ENCODE results near the gene USO1. TPM values are rescaled to one million over a fixed set of nuclear protein-coding genes. Genes with fewer than 3 reads are reported as not detected.

The USO1 gene
- total RNA-seq, 2 donors from 2014 or later = 57.6 to 89.7 TPM

GRCh38 chr4:75742451-75742850, 18.1 kb downstream of the USO1 start:
- intact Hi-C loops (cut with DNase I) = no loop called here
- ATAC-seq (no peak), DNase-seq (no peak)

GRCh38 chr4:75745161-75745560, 20.8 kb downstream of the USO1 start:
- H3K27ac ChIP-seq = no peak overlapping the region
- H3K4me3 ChIP-seq = no peak overlapping the region
- intact Hi-C loops (cut with DNase I) = no loop called here
- H3K36me3 ChIP-seq (replicated peaks in 1 of 2; ENCODE audit: insufficient read depth in 1 of 2, low read depth in 2 of 2) = no peaks in the 10 kb centered on the region
- H3K9me3 ChIP-seq = no peaks in the 10 kb centered on the region
- 55 to 80% methylated on average over 2 of the region's 2 CpGs for WGBS, 2 donors
- no peaks in the 10 kb centered on the region for H3K27me3 ChIP-seq
- peaks cover 16% of the 10 kb centered on the region for H3K4me1 ChIP-seq
- TF ChIP-seq CTCF (IDR thresholded peaks at IDR 0.05) (no peak), POLR2A (IDR thresholded peaks at IDR 0.05) (no peak)
- peak; percentile 18 for ATAC-seq
- no peak for DNase-seq

More at GRCh38 chr4:75742451-75742850, 18.1 kb downstream of the USO1 start:
- TF ChIP-seq CTCF (IDR thresholded peaks at IDR 0.05) = no peak
- no peak for TF ChIP-seq POLR2A (IDR thresholded peaks at IDR 0.05)
- Histone ChIP-seq H3K9me3 (no peaks in the 10 kb centered on the region), H3K4me3 (no peak overlapping the region), H3K4me1 (peaks cover 17% of the 10 kb centered on the region), H3K27ac (no peak overlapping the region), H3K27me3 (no peaks in the 10 kb centered on the region), H3K36me3 (replicated peaks in 1 of 2; ENCODE audit: insufficient read depth in 1 of 2, low read depth in 2 of 2) (no peaks in the 10 kb centered on the region)

- Histone ChIP-seq H3K27ac (no peak overlapping the region), H3K36me3 (replicated peaks in 1 of 2; ENCODE audit: insufficient read depth in 1 of 2, low read depth in 2 of 2) (no peaks in the 10 kb centered on the region), H3K27me3 (no peaks in the 10 kb centered on the region), H3K9me3 (no peaks in the 10 kb centered on the region), H3K4me1 (peaks cover 16% of the 10 kb centered on the region), H3K4me3 (no peak overlapping the region)
- DNase-seq (no peak), ATAC-seq (no peak)
- TF ChIP-seq POLR2A (IDR thresholded peaks at IDR 0.05) (no peak), CTCF (IDR thresholded peaks at IDR 0.05) (no peak)
- intact Hi-C loops (cut with DNase I) = no loop called here
- 51 to 56% methylated on average over 9 of the region's 9 CpGs for WGBS, 2 donors
Observed at GRCh38 chr4:75745721-75746199, 21.4 kb downstream of the USO1 start.

- H3K36me3 ChIP-seq (replicated peaks in 1 of 2; ENCODE audit: insufficient read depth in 1 of 2, low read depth in 2 of 2) = peaks cover 9 to 14% of the 10 kb centered on the region in 2 donors
- TF ChIP-seq CTCF (IDR thresholded peaks at IDR 0.05) = no peak
- TF ChIP-seq POLR2A (IDR thresholded peaks at IDR 0.05) = no peak
- no peaks in the 10 kb centered on the region for H3K9me3 ChIP-seq
- H3K4me3 ChIP-seq = no peak overlapping the region
- H3K27me3 ChIP-seq = no peaks in the 10 kb centered on the region
- no peak overlapping the region for H3K27ac ChIP-seq
- intact Hi-C loops (cut with DNase I) = no loop called here
- WGBS, 2 donors = 96% methylated on average over 7 of the region's 7 CpGs
- DNase-seq (no peak), ATAC-seq (no peak)
- no peaks in the 10 kb centered on the region for H3K4me1 ChIP-seq
Observed at GRCh38 chr4:75752637-75753036, 28.3 kb downstream of the USO1 start.

GRCh38 chr4:75769036-75769435, 44.7 kb downstream of the USO1 start:
- H3K27me3 ChIP-seq = no peaks in the 10 kb centered on the region
- H3K36me3 ChIP-seq (replicated peaks in 1 of 2; ENCODE audit: insufficient read depth in 1 of 2, low read depth in 2 of 2) = peaks cover 0 to 10% of the 10 kb centered on the region in 2 donors
- no peak overlapping the region for H3K27ac ChIP-seq
- ATAC-seq (no peak), DNase-seq (no peak)
- no peak overlapping the region for H3K4me3 ChIP-seq
- intact Hi-C loops (cut with DNase I) = no loop called here
- no peak for TF ChIP-seq POLR2A (IDR thresholded peaks at IDR 0.05)
- TF ChIP-seq CTCF (IDR thresholded peaks at IDR 0.05) = no peak
- H3K9me3 ChIP-seq = no peaks in the 10 kb centered on the region
- no peaks in the 10 kb centered on the region for H3K4me1 ChIP-seq

Data from body of pancreas (tissue), 4 donors.